Stimulated activated CD4-positive, alpha-beta T cell treated with anti-CD3 and anti-CD28 coated beads, Interleukin-12 subunit alpha, Interleukin-12 subunit beta, amount 100 ng/mL, for 48 hours (primary cell): ENCODE results near the gene KCTD20.

Source experiments
- DNase-seq, 3 donors: peaks; one replicate each; pipeline ENCODE4 v3.0.0-alpha.2; 2020; ENCODE audit warnings: low read depth in 2 of 3, low spot score in 1 of 3

The KCTD20 gene

DNA sequence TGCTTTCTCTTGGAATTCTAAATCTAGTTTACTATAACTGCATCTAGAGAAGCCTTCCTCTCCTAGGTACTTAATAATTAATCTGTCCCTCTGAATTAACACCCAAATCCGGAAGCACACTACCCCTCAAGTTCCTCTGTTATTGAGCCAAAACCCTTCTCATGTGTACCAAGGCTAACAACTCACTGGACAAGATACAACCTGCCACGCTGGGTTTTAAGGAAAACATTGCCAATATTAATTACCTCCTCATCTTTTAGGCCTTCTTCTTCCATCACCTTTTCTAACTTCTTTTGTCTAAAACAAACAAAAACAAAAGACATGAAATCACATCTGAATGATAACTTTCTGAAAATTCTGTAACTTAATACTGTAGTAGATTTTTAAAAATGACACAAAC is 82.5 kb downstream of the KCTD20 start:
- no peak for DNase-seq

DNA sequence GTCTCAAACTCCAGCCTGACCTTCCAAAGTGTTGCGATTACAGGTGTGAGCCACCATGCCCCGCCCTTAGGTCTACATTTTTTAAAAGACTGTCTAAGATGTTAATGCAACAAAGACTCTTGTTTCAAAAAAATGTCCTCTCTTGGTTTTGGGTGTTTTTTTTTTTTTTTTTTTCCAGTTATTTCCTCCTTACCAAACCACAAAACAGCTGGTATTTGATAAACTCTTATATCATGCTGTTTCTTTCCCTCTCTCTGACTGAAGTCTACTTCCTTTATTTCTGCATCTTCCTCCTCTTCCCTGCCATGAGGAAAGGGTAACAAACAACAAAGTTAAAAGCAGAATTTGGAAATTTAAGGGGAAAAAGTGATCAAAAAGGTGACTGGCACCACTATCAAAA is 83.3 kb downstream of the KCTD20 start:
- DNase-seq: no peak

DNA sequence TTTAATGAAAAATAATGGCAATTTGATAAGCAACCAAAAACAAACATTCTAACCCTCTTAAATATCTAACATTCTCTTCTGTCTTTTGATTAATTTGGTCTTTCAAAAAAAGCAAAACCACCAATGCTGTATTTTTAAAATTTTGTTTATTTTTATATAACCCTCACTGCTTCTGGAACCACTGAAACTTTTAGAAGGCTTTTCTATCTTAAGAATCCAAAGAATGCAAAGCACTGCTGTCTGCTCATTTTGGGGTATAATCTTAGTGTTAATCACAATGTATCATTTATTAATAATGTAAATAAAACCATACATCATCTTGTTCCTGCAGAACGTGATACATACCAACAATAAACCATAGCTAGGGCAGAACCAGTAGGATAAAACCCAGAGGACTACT is 90.5 kb downstream of the KCTD20 start:
- DNase-seq: no peak

DNA sequence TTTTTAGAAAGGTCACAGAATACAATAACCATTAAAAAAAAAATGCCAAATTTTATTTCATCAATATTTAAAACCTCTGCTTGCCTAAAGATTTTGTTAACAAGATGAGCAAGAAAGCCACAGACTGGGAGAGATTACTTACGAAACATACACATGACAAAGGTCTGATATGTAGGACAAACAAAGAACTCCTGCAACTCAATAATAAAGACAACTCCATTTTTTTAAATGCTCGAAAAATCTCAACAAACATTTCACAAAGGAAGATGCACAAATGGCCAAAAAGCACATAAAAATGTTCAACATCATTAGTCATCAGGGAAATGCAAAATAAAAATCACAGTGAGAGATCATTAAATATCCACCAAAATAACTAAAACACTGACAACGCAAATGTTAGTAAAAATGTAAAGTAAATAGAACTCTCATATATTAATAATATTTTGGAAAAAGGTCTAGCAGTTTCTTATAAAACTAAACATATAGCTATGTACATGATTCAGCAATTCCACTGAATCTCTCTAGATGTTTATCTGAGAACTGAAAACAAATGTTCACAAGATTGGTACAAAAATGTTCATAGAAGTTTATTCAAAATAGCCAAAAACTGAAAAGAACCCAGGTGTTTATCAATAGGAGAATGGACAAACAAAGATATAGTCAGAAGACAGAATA is 94.2 kb downstream of the KCTD20 start:
- no peak for DNase-seq

DNA sequence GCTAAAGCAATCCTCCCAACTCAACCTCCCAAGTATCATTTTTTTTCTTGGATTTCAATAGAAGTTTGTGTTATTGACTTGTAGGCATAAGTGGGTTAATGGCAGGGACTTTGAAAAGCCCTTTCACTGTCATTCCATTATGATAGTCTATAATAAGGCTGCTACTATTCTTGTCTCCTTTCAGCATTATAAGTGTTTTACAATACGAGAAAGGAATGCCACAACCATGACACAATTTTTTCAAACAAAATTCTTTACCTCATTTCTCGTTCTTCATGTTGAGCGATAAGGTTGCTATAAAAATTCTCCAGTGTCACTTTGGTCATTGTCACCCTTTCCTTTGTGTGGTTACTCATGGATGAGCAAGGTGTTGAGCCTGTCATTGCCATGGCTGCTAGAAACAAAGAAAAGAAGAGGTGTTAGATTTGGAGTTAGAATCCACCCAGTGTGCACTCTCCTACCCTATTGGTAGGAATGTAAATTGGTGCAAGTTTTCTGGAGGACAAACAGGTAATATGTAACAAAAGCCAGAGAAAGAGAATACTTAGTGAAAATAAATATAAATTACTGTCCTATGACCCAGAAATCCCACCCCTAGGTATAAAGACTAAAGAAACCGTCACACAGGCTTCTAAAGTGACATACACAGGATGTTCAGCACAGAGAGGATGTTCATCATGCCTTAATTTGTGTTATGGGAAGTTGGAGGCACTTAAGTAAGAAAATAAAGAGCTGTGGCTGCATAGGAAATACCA is 97.2 kb downstream of the KCTD20 start:
- peak in 1 of 3 donors; percentile 10 for DNase-seq
